Measurements from ENCODE around the gene VWA3B.

- no peak for TF ChIP-seq CTCF (conservative IDR thresholded peaks at IDR 0.05; ENCODE audit: low read length)
- no peak for TF ChIP-seq EZH2phosphoT487 (IDR thresholded peaks at IDR 0.05; ENCODE audit: borderline replicate concordance)
Observed at GRCh38 chr2:98148595-98149332, 61.8 kb downstream of the VWA3B start.
